WTC11 (cell line): Measurements from ENCODE around the gene CAPZB. TPM values are rescaled to one million over a fixed set of nuclear protein-coding genes. Genes with fewer than 3 reads are reported as not detected.

ENCODE experiments used
- ATAC-seq: fragments of 200-7000 bp; cut with Tn5 transposase; 2 replicates; pipeline ENCODE4 v1.10.0; 2021; ENCODE audit warnings: mild to moderate bottlenecking, moderate library complexity
- CTCF ChIA-PET: fragments of 300-600 bp; sonication (Branson Sonifier 250); formaldehyde crosslinking; loops from one replicate; lab custom pipeline; 2021; ENCODE audit warnings: antibody characterized with exemption; lab: Charles Lee
- POLR2A ChIA-PET: fragments of 350-600 bp; sonication (Branson Sonifier 250); formaldehyde crosslinking; loops from one replicate; lab custom pipeline; 2021; ENCODE audit warnings: antibody characterized with exemption; lab: Charles Lee
- DNase-seq: peaks from one replicate; pipeline ENCODE4 v3.0.0; 2021; ENCODE audit warnings: low spot score
- H3K27ac Mint-ChIP-seq: 2 replicates; pipeline ENCODE4 v1.8.0; 2021; ENCODE audit warnings: mixed read lengths
- H3K27me3 Mint-ChIP-seq: 2 replicates; pipeline ENCODE4 v1.8.0; 2021; ENCODE audit warnings: low read depth, mild to moderate bottlenecking, moderate library complexity, mixed read lengths
- H3K36me3 Mint-ChIP-seq: 2 replicates; pipeline ENCODE4 v1.8.0; 2021; ENCODE audit warnings: mixed read lengths
- H3K4me1 Mint-ChIP-seq: 2 replicates; pipeline ENCODE4 v1.8.0; 2022; ENCODE audit warnings: mixed read lengths
- H3K4me3 Mint-ChIP-seq: 2 replicates; pipeline ENCODE4 v1.8.0; 2021; ENCODE audit warnings: mild to moderate bottlenecking, moderate library complexity, mixed read lengths
- H3K9me3 Mint-ChIP-seq: 2 replicates; pipeline ENCODE4 v1.8.0; 2021; ENCODE audit warnings: mixed read lengths
- CTCF ChIP-seq: fragments of 200-600 bp; IDR thresholded peaks from 2 replicates; pipeline ENCODE4 v1.8.0; 2022; ENCODE audit warnings: antibody characterized with exemption
- ELF4 ChIP-seq: sonication (generic); formaldehyde crosslinking; IDR thresholded peaks from 2 replicates; pipeline ENCODE4 v1.8.1; 2022; ENCODE audit warnings: low read depth, mild to moderate bottlenecking, moderate library complexity, missing genetic modification reagents
- FOXP4 ChIP-seq: sonication (generic); formaldehyde crosslinking; IDR thresholded peaks from 2 replicates; pipeline ENCODE4 v1.8.0; 2022; ENCODE audit warnings: mild to moderate bottlenecking, missing genetic modification reagents
- HMGXB4 ChIP-seq: sonication (generic); formaldehyde crosslinking; IDR thresholded peaks from 2 replicates; pipeline ENCODE4 v1.8.1; 2023; ENCODE audit warnings: mild to moderate bottlenecking, moderate library complexity, missing genetic modification reagents
- JAZF1 ChIP-seq: fragments of 250-450 bp; sonication (Bioruptor Pico); IDR thresholded peaks from 2 replicates; pipeline ENCODE4 v1.9.0; 2021; ENCODE audit warnings: moderate library complexity, mild to moderate bottlenecking, inconsistent platforms
- NFYB ChIP-seq: sonication (generic); formaldehyde crosslinking; conservative IDR thresholded peaks from 2 replicates; pipeline ENCODE4 v1.8.0; 2022; ENCODE audit warnings: low read depth, missing genetic modification reagents
- PRDM15 ChIP-seq: sonication (generic); formaldehyde crosslinking; IDR thresholded peaks from 2 replicates; pipeline ENCODE4 v1.8.0; 2022; ENCODE audit warnings: missing genetic modification reagents
- TP53 ChIP-seq: sonication (generic); formaldehyde crosslinking; IDR thresholded peaks from 2 replicates; pipeline ENCODE4 v1.8.1; 2023; ENCODE audit warnings: mild to moderate bottlenecking, missing genetic modification reagents
- USF2 ChIP-seq: sonication (generic); formaldehyde crosslinking; IDR thresholded peaks from 2 replicates; pipeline ENCODE4 v1.8.1; 2023; ENCODE audit warnings: mild to moderate bottlenecking, missing genetic modification reagents, moderate library complexity
- ZBTB43 ChIP-seq: sonication (generic); formaldehyde crosslinking; IDR thresholded peaks from 2 replicates; pipeline ENCODE4 v1.8.1; 2023; ENCODE audit warnings: mild to moderate bottlenecking, missing genetic modification reagents
- ZNF416 ChIP-seq: fragments of 250-450 bp; sonication (Bioruptor Pico); IDR thresholded peaks from 2 replicates; pipeline ENCODE4 v1.9.0; 2021; ENCODE audit warnings: mild to moderate bottlenecking, inconsistent platforms
- total RNA-seq: library from RNA; stranded (reverse); gene quantifications from 3 replicates; pipeline ENCODE4 v1.2.3, GENCODE V29; 2021

Gene CAPZB
- total RNA-seq, 1 experiment from 2014 or later: 348 TPM

GRCh38 chr1:19454265-19455146 is 30.8 kb downstream of the CAPZB start:
- POLR2A ChIA-PET: no interaction called here

GRCh38 chr1:19453741-19454201 is 31.6 kb downstream of the CAPZB start:
- DNase-seq (no peak), ATAC-seq (no peak; the same call in 1 of the 2 replicates)
- no peaks in the 10 kb centered on the region for H3K36me3 Mint-ChIP-seq
- peak overlapping the region; percentile 22; the same call in 1 of the 2 replicates for H3K4me3 Mint-ChIP-seq
- H3K9me3 Mint-ChIP-seq: no peaks in the 10 kb centered on the region
- peaks cover 83% of the 10 kb centered on the region for H3K4me1 Mint-ChIP-seq
- ChIA-PET CTCF (interaction anchor here (1.4 to 2.2 kb wide), 3 partner anchors 49 to 197 kb away, joined by 3 to 8 read pairs (median 4); no protein-coding TSS in a partner anchor), POLR2A (no interaction called here)
- H3K27ac Mint-ChIP-seq: peak overlapping the region; percentile 71
- H3K27me3 Mint-ChIP-seq: no peaks in the 10 kb centered on the region
- TF ChIP-seq HMGXB4 (no peak), ZNF416 (no peak), CTCF (no peak), JAZF1 (CRISPR knock-in tag) (no peak), ELF4 (CRISPR knock-in tag) (no peak), NFYB (CRISPR knock-in tag) (no peak), FOXP4 (CRISPR knock-in tag) (no peak)

More at GRCh38 chr1:19454265-19455146, 30.8 kb downstream of the CAPZB start:
- H3K4me1 Mint-ChIP-seq: peaks cover 83% of the 10 kb centered on the region
- no peaks in the 10 kb centered on the region for H3K27me3 Mint-ChIP-seq
- TF ChIP-seq ZBTB43: no peak
- TF ChIP-seq USF2: no peak
- TF ChIP-seq PRDM15 (CRISPR knock-in tag): no peak
- TF ChIP-seq TP53 (CRISPR knock-in tag): no peak
- TF ChIP-seq, all 79 proteins: peak for 0
- Mint-ChIP-seq H3K27ac (no peak overlapping the region), H3K4me3 (peak overlapping the region; percentile 30; the same call in 1 of the 2 replicates), H3K36me3 (no peaks in the 10 kb centered on the region), H3K9me3 (no peaks in the 10 kb centered on the region)
- ATAC-seq (peak; percentile 12; the same call in 1 of the 2 replicates), DNase-seq (no peak)
- CTCF ChIA-PET: interaction anchor here (1.0 to 2.2 kb wide), 5 partner anchors 33 to 199 kb away, joined by 3 to 8 read pairs (median 3); no protein-coding TSS in a partner anchor
